ENCODE results near the gene GLT8D2. TPM values are rescaled to one million over a fixed set of nuclear protein-coding genes. Genes with fewer than 3 reads are reported as not detected.

GLT8D2 gene
- total and polyA plus RNA-seq, 2 donors from 2014 or later = 7.0 to 7.7 TPM

GRCh38 chr12:104059963-104060362 is 10.0 kb upstream of the GLT8D2 start:
- Histone ChIP-seq H3K36me3 (ENCODE audit: control insufficient read depth in 2 of 3, insufficient read depth in 3 of 3, low read length in 3 of 3) (no peaks in the 10 kb centered on the region), H3K27ac (ENCODE audit: low read depth in 2 of 2, low read length in 2 of 2) (no peak overlapping the region), H3K27me3 (ENCODE audit: control insufficient read depth, insufficient read depth, low read length) (no peaks in the 10 kb centered on the region), H3K9ac (ENCODE audit: low read length in 3 of 3) (no peak overlapping the region), H3K4me1 (ENCODE audit: control insufficient read depth in 2 of 3, insufficient read depth in 2 of 3, low read depth in 1 of 3, low read length in 3 of 3) (peaks cover 0 to 5% (median 0%) of the 10 kb centered on the region in 3 donors), H3K9me3 (ENCODE audit: control insufficient read depth in 2 of 3, insufficient read depth in 1 of 3, low read length in 3 of 3) (no peaks in the 10 kb centered on the region), H3K4me3 (ENCODE audit: low read length in 3 of 3) (no peak overlapping the region)
- DNase-seq (no peak), FAIRE-seq (no peak)
- no peak for TF ChIP-seq CTCF (IDR thresholded peaks at IDR 0.05; ENCODE audit: borderline replicate concordance, extremely low read depth, insufficient read depth)
- intact Hi-C loops (cut with DNase I) = no loop called here

- intact Hi-C loops (cut with DNase I) = no loop called here
- Histone ChIP-seq H3K27me3 (ENCODE audit: control insufficient read depth, insufficient read depth, low read length) (no peaks in the 10 kb centered on the region), H3K9me3 (ENCODE audit: control insufficient read depth in 2 of 3, insufficient read depth in 1 of 3, low read length in 3 of 3) (no peaks in the 10 kb centered on the region), H3K4me1 (ENCODE audit: control insufficient read depth in 2 of 3, insufficient read depth in 2 of 3, low read depth in 1 of 3, low read length in 3 of 3) (peaks cover 0 to 5% (median 0%) of the 10 kb centered on the region in 3 donors), H3K4me3 (ENCODE audit: low read length in 3 of 3) (no peak overlapping the region), H3K36me3 (ENCODE audit: control insufficient read depth in 2 of 3, insufficient read depth in 3 of 3, low read length in 3 of 3) (no peaks in the 10 kb centered on the region), H3K27ac (ENCODE audit: low read depth in 2 of 2, low read length in 2 of 2) (no peak overlapping the region), H3K9ac (ENCODE audit: low read length in 3 of 3) (no peak overlapping the region)
- FAIRE-seq (no peak), DNase-seq (no peak)
- no peak for TF ChIP-seq CTCF (IDR thresholded peaks at IDR 0.05; ENCODE audit: borderline replicate concordance, extremely low read depth, insufficient read depth)
These were observed 8.8 kb upstream of the GLT8D2 start for GRCh38 chr12:104058802-104059201.

- H3K27ac ChIP-seq (ENCODE audit: low read depth in 2 of 2, low read length in 2 of 2) = no peak overlapping the region
- DNase-seq = no peak
- no peaks in the 10 kb centered on the region for H3K27me3 ChIP-seq (ENCODE audit: control insufficient read depth, insufficient read depth, low read length)
- FAIRE-seq = no peak
- H3K9ac ChIP-seq (ENCODE audit: low read length in 3 of 3) = no peak overlapping the region
- intact Hi-C loops (cut with DNase I) = no loop called here
- no peak overlapping the region for H3K4me3 ChIP-seq (ENCODE audit: low read length in 3 of 3)
- H3K9me3 ChIP-seq (ENCODE audit: control insufficient read depth in 2 of 3, insufficient read depth in 1 of 3, low read length in 3 of 3) = no peaks in the 10 kb centered on the region
- TF ChIP-seq CTCF (IDR thresholded peaks at IDR 0.05; ENCODE audit: borderline replicate concordance, extremely low read depth, insufficient read depth) = peak; percentile 58
- peaks cover 0 to 2% (median 0%) of the 10 kb centered on the region in 3 donors for H3K4me1 ChIP-seq (ENCODE audit: control insufficient read depth in 2 of 3, insufficient read depth in 2 of 3, low read depth in 1 of 3, low read length in 3 of 3)
- no peaks in the 10 kb centered on the region for H3K36me3 ChIP-seq (ENCODE audit: control insufficient read depth in 2 of 3, insufficient read depth in 3 of 3, low read length in 3 of 3)
These were observed 7.8 kb upstream of the GLT8D2 start for GRCh38 chr12:104057771-104058197.

- H3K9ac ChIP-seq (ENCODE audit: low read length in 3 of 3) = no peak overlapping the region
- peaks cover 0 to 2% (median 0%) of the 10 kb centered on the region in 3 donors for H3K4me1 ChIP-seq (ENCODE audit: control insufficient read depth in 2 of 3, insufficient read depth in 2 of 3, low read depth in 1 of 3, low read length in 3 of 3)
- H3K36me3 ChIP-seq (ENCODE audit: control insufficient read depth in 2 of 3, insufficient read depth in 3 of 3, low read length in 3 of 3) = no peaks in the 10 kb centered on the region
- H3K9me3 ChIP-seq (ENCODE audit: control insufficient read depth in 2 of 3, insufficient read depth in 1 of 3, low read length in 3 of 3) = no peaks in the 10 kb centered on the region
- intact Hi-C loops (cut with DNase I) = no loop called here
- TF ChIP-seq CTCF (IDR thresholded peaks at IDR 0.05; ENCODE audit: borderline replicate concordance, extremely low read depth, insufficient read depth) = no peak
- DNase-seq (no peak), FAIRE-seq (no peak)
- H3K27ac ChIP-seq (ENCODE audit: low read depth in 2 of 2, low read length in 2 of 2) = no peak overlapping the region
- no peak overlapping the region for H3K4me3 ChIP-seq (ENCODE audit: low read length in 3 of 3)
- no peaks in the 10 kb centered on the region for H3K27me3 ChIP-seq (ENCODE audit: control insufficient read depth, insufficient read depth, low read length)
These were observed 6.5 kb upstream of the GLT8D2 start for GRCh38 chr12:104056419-104056972.

Data from kidney (tissue), 14 donors.